Right forelimb (tissue), 1 donor: ENCODE data around the gene TBXA2R.
A peak's percentile ranks its signal among the peaks of the same experiment; 100 is the strongest.

Source experiments
- DNase-seq: peaks from one replicate; pipeline ENCODE4 v3.0.0-alpha.2; 2018

Gene TBXA2R

GRCh38 chr19:3550947-3551791 is 55.5 kb downstream of the TBXA2R start:
- no peak for DNase-seq

DNA sequence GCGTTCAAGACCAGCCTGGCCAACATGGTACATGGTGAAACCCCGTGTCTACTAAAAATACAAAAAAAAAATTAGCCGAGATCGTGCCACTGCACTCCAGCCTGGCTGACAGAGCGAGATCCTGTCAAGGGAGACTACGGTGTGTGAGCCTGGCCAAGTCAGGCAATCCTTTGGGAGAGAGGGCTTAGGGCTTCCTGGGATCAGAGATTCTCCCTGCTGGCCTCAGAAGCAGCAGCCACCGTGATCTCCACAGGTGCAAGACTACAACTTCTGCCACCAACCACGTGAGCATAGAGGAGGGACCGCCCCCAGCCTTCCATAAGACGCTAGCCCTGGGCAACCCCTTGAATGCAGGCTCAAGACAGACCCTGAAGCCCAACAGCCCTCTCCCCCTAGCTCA is 56.9 kb downstream of the TBXA2R start:
- DNase-seq: no peak

DNA sequence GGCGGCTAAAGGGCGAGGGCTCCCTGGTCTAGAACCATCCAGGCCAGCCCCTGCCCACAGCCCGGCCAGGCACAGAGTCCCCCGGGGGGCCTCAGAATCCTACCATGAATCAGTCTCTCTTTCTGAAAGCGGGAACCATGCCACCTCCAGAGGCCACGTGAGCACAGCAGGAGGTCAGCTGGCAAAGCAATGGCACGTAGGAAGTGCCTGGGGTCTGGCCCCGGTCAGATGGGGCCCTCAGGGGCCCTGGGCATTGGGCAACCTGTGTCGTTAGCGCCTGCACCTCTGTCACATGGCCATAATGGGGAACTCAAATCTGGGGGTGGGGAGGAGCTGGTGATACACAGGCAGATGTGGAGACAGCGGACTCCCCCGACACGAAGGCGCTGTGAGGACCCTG is 58.1 kb downstream of the TBXA2R start:
- DNase-seq: no peak

GRCh38 chr19:3547767-3548282 is 58.9 kb downstream of the TBXA2R start:
- no peak for DNase-seq

GRCh38 chr19:3547301-3547731 is 59.4 kb downstream of the TBXA2R start:
- no peak for DNase-seq

- DNase-seq: no peak
Measured at GRCh38 chr19:3546119-3546518, 60.6 kb downstream of the TBXA2R start.

DNA sequence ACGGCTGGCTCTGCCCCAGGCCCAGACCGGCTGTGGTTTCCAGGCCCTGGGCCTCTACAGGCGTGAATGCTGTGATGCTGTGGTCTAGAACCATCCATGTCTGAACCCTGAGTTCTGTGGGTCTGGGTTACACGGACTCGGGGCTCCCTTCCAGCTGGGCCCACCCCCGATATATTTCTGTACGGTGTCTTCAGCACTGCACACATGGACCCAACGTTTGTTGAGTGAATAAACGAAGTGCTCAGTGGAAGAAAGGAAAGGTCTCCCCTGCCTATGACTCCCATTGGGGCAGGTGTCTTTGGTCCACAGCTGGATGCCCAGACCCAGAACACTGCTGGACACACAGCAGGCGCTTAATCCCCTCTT is 61.0 kb downstream of the TBXA2R start:
- DNase-seq: no peak

DNA sequence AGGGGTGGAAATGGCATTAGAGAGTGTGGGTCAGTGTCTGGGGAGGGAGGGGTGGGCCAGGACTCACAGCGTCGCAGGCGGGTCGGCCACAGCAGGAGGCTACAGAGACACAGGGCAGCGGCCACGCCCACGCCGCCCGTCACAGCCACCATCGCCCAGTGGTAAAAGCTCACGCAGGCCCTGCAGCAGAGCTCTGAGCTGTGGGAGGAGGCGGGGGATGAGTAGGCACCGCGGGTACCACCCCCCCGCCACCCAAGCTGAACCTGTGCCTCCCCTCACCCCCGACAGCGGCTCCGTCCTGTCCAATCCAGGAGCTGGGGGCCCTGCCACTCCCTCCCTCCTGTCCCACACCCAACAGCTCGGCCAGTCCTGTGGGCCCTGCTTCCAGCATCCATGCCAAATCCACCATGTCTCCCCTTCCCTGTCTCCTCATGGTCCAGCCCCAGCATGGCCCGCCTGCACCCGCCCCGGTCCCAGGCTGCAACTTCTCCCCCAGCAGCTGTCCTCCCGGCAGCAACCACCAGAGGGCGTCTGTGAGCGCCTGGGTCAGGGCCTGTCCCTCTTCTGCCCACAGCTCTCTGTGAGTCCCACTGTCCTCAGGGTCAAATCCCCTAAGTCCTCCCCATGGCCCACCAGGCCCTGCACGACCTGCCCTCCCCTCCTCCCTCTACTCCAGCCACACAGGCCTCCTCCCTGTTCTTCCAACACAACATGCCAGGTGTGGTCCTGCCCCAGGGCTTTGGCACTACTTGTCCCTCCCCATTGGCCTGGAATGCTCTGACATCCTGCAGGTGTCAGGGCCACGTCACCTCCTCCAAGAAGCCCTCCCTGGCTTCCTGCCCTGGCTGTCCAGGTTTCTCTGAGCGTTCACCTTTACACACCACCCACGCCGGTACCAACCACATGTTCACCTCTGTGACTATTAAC is 61.7 kb downstream of the TBXA2R start:
- DNase-seq: peak; percentile 77
